Aorta (tissue), 5 donors: ENCODE measurements around the gene BDP1. TPM values are rescaled to one million over a fixed set of nuclear protein-coding genes. Genes with fewer than 3 reads are reported as not detected.
"Not testable (repeated sequence)": the region's sequence is repeated elsewhere in the genome, so short reads cannot be mapped to it uniquely, and the experiment has no call there.

Experiments used
- ATAC-seq: fragments of 200-7000 bp; cut with Tn5 transposase; one replicate; pipeline ENCODE4 v1.9.1; 2022; ENCODE audit warnings: moderate library complexity; ENCODE audit not compliant: low FRiP score
- DNase-seq, 2 donors: peaks; one replicate each; pipeline ENCODE4 v3.0.0-alpha.2; 2020
- H3K27ac ChIP-seq, 2 donors: one replicate each; pipeline ENCODE4 v1.5.1; 2013; ENCODE audit warnings: low read length in 2 of 2, mild to moderate bottlenecking in 2 of 2, moderate library complexity in 2 of 2, control low read depth in 1 of 2, inconsistent platforms in 1 of 2, low read depth in 1 of 2
- H3K27me3 ChIP-seq, 2 donors: one replicate each; pipeline ENCODE4 v1.6.1; 2013; ENCODE audit warnings: control low read depth in 1 of 2, low read length in 1 of 2, mild to moderate bottlenecking in 1 of 2, moderate library complexity in 1 of 2; ENCODE audit not compliant: insufficient read depth in 2 of 2, control insufficient read depth in 1 of 2
- H3K36me3 ChIP-seq, 2 donors: one replicate each; pipeline ENCODE4 v1.6.1; 2013; ENCODE audit warnings: control low read depth in 1 of 2, low read length in 1 of 2, mild to moderate bottlenecking in 1 of 2; ENCODE audit not compliant: insufficient read depth in 2 of 2, control insufficient read depth in 1 of 2
- H3K4me1 ChIP-seq, 2 donors: one replicate each; pipeline ENCODE4 v1.6.1; 2013; ENCODE audit warnings: low read length in 2 of 2, control low read depth in 1 of 2, mild to moderate bottlenecking in 1 of 2, moderate library complexity in 1 of 2; ENCODE audit not compliant: insufficient read depth in 2 of 2, control insufficient read depth in 1 of 2
- H3K4me3 ChIP-seq, 2 donors: one replicate each; pipeline ENCODE4 v1.5.1; 2013; ENCODE audit warnings: low read length in 2 of 2, control low read depth in 1 of 2, mild to moderate bottlenecking in 1 of 2
- H3K9me3 ChIP-seq: one replicate; pipeline ENCODE4 v1.6.1; 2013; ENCODE audit warnings: mild to moderate bottlenecking, low read length; ENCODE audit not compliant: control insufficient read depth
- WGBS, 2 donors: extraction: QIAGEN DNeasy Blood & Tissue Kit; methylation state at CpG; one replicate each; pipeline ENCODE4 v1.1.7; 2013; 5-methylcytosine and 5-hydroxymethylcytosine counted together
- intact Hi-C, 2 donors: fragments of 100-400 bp; cut with DNase I; formaldehyde crosslinking; loops; one replicate each; pipeline versions ENCODE4 v1.14.2 to v1.15.0; 2022
- long read RNA-seq, 2 donors: library from polyadenylated mRNA; unstranded; transcript quantifications; one replicate each; pipeline ENCODE4 v2.0.0, GENCODE V29; 2020 to 2021
- polyA plus RNA-seq, 2 donors: library from polyadenylated mRNA; stranded (reverse); fragments of 200-250 nt; gene quantifications; one replicate each; pipeline ENCODE4 v1.2.3, GENCODE V29; 2013
- total RNA-seq, 2 donors: library from RNA; stranded (reverse); fragmentation: NEBNext Ultra II Directional; extraction: Animal tissue kit (Norgen Biotek cat#: 25700); gene quantifications; one replicate each; pipeline ENCODE4 v1.2.1, GENCODE V29; 2021
- donor health status: healthy with polysubstance abuse.
- donor health status: Bipolar disorder and iron deficiency.
- donor health status: DM: no; HTN: no; CAD: no.
- donor health status: DM: no; HTN: no; CAD: no.
- donor health status: DM: yes; HTN: yes; CAD: no.

Gene BDP1, protein sequence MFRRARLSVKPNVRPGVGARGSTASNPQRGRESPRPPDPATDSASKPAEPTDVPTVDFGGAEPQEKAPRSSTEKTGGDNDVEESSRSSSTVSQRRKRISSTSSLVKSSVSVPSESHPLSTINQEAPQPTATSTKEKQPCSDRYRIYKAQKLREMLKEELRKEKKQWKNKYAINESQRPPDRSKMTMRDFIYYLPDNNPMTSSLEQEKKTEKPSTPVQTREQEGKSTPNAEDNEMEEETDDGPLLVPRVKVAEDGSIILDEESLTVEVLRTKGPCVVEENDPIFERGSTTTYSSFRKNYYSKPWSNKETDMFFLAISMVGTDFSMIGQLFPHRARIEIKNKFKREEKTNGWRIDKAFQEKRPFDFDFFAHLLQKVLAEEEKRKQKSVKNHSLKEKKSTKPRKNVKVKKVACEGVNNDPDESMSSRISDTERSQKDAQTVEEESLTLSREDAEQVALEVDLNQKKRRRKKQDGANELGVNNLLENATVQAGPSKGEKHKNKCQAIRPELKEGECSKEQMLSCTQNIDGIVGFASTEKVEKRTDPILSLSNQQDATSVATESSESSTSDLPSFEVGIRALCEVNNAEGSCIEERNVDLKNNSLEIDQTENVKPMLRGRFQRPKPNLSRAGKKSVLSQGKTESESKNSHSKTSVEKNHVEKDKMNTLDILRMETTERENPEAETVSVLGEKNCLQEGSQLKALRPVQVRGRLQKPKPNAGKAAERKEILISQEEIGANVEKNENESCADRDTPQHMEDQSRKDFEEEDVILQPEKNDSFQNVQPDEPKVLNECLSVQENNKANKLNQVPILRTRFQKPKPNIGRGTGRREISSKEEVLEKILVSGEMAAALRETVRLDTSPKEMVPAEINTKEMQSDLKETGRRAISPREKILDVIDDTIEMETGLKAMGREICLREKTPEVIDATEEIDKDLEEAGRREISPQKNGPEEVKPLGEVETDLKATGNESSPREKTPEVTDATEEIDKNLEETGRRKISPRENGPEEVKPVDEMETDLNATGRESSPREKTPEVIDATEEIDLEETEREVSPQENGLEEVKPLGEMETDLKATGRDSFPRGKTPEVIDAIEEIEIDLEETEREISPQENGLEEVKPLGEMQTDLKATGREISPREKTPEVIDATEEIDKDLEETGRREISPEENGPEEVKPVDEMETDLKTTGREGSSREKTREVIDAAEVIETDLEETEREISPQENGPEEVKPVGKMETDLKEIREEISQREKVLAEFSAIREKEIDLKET (N-terminal part only)
- total RNA-seq (10 to 100 TPM; 30.4 to 32.2 TPM), polyA plus RNA-seq (10 to 100 TPM in 1 of 2 donors, 1 to 10 TPM in 1; 7.0 to 10.1 TPM)
- long read RNA-seq, donor 1, partial matches to known transcripts = 28 of 35 reads
- long read RNA-seq, donor 1, other reads (novel, unspliced or antisense) = 7 of 35 reads
- long read RNA-seq, donor 2, partial matches to known transcripts = 14 of 24 reads
- long read RNA-seq, donor 2, other reads (novel, unspliced or antisense) = 10 of 24 reads

DNA sequence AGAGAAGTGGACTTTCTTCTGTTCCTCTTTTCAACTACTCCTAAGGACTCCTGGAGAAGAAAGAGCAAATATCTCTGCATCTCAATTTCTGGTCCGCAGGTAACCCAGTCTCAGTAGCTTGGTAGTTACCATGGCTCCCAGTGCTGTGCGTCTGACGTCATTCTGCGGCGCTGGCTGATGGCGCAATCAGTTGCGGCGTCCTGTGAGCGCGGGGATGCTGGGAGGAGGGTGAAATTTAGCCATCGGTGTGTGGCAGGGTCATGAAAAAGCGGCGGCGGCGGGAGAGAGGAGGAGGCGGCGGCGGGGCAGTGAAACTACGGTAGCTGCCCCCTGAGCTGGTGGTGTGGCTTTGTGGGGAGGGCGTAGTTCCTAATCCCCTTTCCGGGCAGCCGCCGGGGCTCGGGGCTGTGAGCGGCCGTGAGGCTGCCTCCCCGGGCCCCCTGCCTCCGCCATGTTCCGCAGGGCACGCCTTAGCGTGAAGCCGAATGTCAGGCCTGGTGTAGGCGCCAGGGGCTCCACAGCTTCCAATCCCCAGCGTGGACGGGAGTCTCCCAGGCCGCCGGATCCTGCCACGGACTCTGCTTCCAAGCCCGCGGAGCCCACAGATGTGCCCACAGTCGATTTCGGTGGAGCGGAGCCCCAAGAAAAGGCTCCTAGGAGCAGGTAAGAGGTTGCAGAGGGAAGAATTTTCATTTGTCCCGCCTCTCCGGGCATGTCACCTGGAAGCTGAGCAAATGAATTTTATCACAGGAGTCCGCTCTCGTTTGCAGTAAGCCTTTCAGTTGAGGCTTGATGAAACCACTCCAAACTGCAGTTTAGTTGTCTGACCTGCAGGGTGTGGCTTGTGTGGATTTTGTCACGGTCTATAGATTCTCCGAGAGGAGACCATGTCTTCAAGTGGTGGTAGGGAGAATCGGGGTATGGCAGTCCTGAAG is at the start of gene BDP1:
TSS of gene BDP1 (plus strand) at position 225 of the 935 bp plus-strand sequence. CDS start at position 452, 227 bp downstream.
- DNase-seq = peak; percentile 97 to 99
- WGBS, 2 donors = 0% methylated on average over 37 to 50 of the region's 50 CpGs
- H3K27ac ChIP-seq = peak within 1 kb of the TSS in 1 of 2 donors; percentile 80
- H3K4me1 ChIP-seq = no peaks in the 10 kb centered on the region
- intact Hi-C loops = no loop called here
- H3K27me3 ChIP-seq = no peaks in the 10 kb centered on the region
- peak within 1 kb of the TSS; percentile 55 to 95 for H3K4me3 ChIP-seq
- no peaks in the 10 kb centered on the region for H3K9me3 ChIP-seq
- peak; percentile 99 for ATAC-seq
- H3K36me3 ChIP-seq = no peaks in the 10 kb centered on the region

DNA sequence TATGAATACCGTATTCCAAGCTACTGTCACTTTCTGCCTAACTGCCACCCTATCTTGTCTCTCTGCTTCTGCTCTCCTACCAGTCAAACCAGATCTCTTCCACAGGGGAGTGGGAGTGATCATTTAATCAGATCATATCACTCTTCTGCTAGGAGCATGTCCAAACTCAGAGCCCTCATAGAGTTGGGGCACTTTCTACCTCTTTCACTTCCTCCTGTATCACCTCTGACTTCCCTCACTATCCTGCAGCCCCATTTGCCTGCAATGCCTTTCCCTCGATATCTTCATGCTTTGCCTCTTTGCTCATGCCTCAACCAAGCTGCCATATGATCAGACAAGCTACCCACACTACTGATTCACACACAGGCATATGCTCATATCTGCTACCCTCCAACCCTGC is 45.4 kb upstream of the BDP1 start:
- DNase-seq, H3K27ac ChIP-seq, H3K4me3 ChIP-seq, H3K36me3 ChIP-seq, H3K9me3 ChIP-seq, ATAC-seq, intact Hi-C loops, H3K4me1 ChIP-seq, H3K27me3 ChIP-seq: not testable (repeated sequence)
- WGBS, 2 donors = 80 to 82% methylated on average over 2 of the region's 2 CpGs

DNA sequence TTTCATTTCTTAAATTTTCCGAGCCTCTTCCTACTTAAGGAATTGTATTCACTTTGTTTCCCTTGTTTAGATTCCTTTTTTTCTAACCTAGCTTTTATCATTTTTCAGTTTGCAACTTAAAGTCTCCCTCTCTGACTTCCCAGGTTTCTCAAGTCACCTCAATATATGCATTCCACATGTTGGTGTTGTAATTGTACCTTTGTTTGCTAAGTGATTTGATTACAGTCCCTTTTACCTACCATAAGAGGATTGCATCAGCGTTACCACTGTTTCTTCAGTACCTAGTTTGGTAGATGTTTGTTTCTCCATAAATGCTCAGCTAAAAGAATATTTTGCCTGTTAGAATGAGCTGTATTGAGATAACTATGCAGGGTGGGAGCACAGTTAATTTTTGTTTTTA is 39.8 kb upstream of the BDP1 start:
- intact Hi-C loops, H3K27ac ChIP-seq, DNase-seq, H3K36me3 ChIP-seq, H3K4me3 ChIP-seq, H3K4me1 ChIP-seq, H3K9me3 ChIP-seq, ATAC-seq, H3K27me3 ChIP-seq: not testable (repeated sequence)
- 68% methylated on average over 1 of the region's 2 CpGs for WGBS, 2 donors

DNA sequence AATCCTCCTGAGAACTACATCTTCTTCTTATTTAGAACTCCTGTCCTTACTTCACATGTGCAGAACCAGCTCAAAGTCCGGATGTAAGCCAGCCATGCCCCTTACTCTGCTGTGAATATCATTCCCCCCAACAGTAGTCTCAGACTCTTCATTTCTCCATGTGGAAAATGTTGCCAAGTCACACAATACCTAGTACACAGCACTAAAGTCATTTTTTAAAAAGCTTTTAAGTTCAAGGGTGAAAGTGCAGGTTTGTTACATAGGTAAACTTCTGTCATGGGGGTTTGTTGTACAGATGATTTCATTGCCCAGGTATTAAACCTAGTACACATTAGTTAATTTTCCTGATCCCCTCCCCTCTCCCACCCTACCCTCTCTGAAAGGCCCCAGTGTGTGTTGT is 37.4 kb upstream of the BDP1 start:
- 89% methylated on average over 1 of the region's 1 CpG for WGBS, 2 donors
- H3K27me3 ChIP-seq, intact Hi-C loops, H3K4me3 ChIP-seq, H3K36me3 ChIP-seq, ATAC-seq, H3K27ac ChIP-seq, DNase-seq, H3K9me3 ChIP-seq, H3K4me1 ChIP-seq: not testable (repeated sequence)

DNA sequence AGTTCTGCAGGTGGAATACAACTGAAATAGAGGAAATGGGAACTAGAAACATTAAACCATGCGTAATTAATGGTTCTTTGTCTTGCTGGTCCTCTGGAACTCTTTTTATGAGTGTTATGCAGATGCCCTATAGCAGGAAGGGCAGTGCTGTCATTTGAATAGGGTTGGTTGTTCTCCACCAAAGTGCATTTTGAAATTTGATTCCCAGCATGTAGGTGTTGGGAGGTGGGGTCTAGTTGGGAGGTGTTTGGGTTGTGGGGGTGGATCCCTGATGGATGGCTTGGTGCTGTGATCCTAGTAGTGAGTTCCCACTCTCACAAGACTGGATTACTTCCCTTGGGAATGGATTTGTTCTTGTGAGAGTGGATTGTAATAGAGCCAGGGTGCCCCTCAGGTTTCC is 34.2 kb upstream of the BDP1 start:
- H3K9me3 ChIP-seq, ATAC-seq, H3K27me3 ChIP-seq, DNase-seq, intact Hi-C loops, H3K4me1 ChIP-seq, H3K36me3 ChIP-seq, H3K27ac ChIP-seq, H3K4me3 ChIP-seq: not testable (repeated sequence)
- WGBS, 2 donors = 22 to 42% methylated on average over 1 of the region's 1 CpG

DNA sequence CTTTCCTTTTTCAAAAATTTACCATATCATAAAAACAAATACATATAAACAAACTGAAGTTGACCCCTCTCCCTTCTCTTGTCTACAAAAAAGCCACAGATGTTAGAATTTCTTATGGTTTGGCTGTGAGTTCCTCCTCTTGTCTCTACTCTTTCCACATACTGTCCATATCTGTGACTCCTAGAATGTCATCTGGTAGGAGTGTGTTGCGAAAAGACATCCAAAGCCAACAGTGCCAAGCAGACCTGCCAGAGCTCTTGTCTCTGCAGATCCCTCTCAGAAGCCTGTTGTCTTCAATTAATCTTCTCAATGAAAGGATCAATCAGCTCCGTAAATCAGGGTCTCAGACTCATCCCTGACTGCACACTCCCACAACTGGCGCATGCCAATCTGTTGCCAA is 31.6 kb upstream of the BDP1 start:
- intact Hi-C loops, H3K4me1 ChIP-seq, DNase-seq, H3K36me3 ChIP-seq, H3K27me3 ChIP-seq, ATAC-seq, H3K4me3 ChIP-seq, H3K27ac ChIP-seq, H3K9me3 ChIP-seq: not testable (repeated sequence)
- WGBS, 2 donors = 90 to 92% methylated on average over 3 of the region's 3 CpGs

DNA sequence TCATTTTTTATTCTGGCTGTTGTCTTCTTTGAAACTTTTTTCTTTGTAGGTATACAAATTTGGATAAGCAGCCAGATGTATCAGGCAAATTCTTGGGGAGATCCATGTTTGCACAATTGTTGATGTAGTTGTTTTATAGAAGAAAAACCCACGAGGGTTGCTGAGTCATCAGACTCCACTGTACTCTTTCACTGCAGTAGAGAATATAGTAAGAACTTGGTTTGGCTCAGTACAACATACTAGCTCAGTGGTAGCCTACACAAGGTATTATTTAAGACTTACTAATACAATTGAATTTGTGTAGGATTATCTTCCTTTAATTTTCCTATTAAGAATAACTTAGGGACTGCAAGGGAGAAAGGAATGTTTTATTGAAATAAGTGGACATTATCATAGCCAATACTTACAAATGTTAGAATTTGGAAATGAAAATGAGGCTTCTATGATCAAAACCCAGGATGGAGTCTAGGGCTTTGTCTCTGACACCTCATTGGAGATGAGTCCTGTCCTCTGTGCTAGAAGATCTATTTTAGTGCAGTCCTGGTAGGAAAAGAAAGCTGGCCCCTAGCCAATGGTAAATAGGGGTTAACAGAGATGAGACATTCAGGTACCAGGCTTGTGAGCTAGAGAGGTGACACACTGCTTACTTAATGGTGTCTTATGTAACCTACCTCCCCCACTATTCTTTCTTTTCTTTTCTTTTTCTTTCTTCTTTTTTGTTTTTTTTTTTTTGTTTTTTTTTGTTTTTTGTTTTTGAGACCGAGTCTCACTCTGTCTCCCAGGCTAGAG is 28.6 kb upstream of the BDP1 start:
- H3K9me3 ChIP-seq, H3K36me3 ChIP-seq, H3K27me3 ChIP-seq, H3K27ac ChIP-seq, intact Hi-C loops, ATAC-seq, H3K4me1 ChIP-seq, DNase-seq, H3K4me3 ChIP-seq: not testable (repeated sequence)
- 41 to 50% methylated on average over 2 of the region's 2 CpGs for WGBS, 2 donors
